ENCODE results near the gene CD200R1.
"Not testable (repeated sequence)": the region's sequence is repeated elsewhere in the genome, so short reads cannot be mapped to it uniquely, and the experiment has no call there.

The CD200R1 gene

GRCh38 chr3:112973325-112974177 lies 1.4 kb downstream of the CD200R1 start:
- DNase-seq (ENCODE audit: low read depth) = no peak

GRCh38 chr3:112972158-112972557 lies 2.7 kb downstream of the CD200R1 start:
- DNase-seq (ENCODE audit: low read depth) = no peak

GRCh38 chr3:112967828-112968227 lies 7.1 kb downstream of the CD200R1 start:
- DNase-seq (ENCODE audit: low read depth) = no peak

DNA sequence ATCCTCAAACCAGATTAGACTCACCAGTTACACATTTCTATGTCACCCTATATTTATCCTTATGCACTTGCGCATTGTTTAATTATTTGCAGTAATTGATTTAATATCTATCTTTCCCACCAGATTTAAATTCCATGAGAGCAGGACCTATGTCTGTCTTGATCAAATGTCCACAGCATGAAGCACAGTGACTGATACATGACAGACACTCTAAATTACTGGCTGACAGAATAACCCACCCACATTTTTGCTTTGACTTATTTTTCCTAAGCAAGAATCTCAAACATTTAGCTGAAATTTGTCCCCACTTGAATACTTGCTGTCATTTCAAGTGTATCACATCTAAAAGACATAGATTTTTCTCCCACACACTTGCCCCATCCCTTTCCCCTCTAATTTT lies 7.5 kb downstream of the CD200R1 start:
- DNase-seq (ENCODE audit: low read depth) = no peak

- no peak for DNase-seq (ENCODE audit: low read depth)
Observed at GRCh38 chr3:112966633-112967032, 8.3 kb downstream of the CD200R1 start.

DNA sequence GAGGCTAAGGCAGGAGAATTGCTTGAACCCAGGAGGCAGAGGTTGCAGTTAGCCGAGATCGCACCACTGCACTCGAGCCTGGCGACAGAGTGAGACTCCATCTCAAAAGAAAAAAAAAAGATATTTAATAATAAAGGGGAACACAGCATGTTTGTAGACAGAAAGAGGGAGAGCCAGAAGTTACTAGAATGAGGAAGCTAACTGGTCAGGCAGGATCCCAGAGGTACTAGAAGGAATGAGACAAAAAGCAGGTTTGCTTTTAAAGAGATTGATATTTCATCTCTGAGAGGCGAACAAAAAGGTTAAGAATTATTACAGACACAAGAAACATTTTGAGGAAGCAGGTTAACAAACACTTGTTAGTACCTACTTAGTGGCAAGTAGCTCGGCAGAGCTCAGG lies 9.2 kb downstream of the CD200R1 start:
- no peak for DNase-seq (ENCODE audit: low read depth)

GRCh38 chr3:112963683-112964082 lies 11.2 kb downstream of the CD200R1 start:
- DNase-seq (ENCODE audit: low read depth) = no peak

- no peak for DNase-seq (ENCODE audit: low read depth)
Observed at GRCh38 chr3:112958811-112959560, 15.9 kb downstream of the CD200R1 start.

- no peak for DNase-seq (ENCODE audit: low read depth)
Observed at GRCh38 chr3:112956351-112956750, 18.6 kb downstream of the CD200R1 start.

- DNase-seq (ENCODE audit: low read depth) = no peak
Observed at GRCh38 chr3:112948346-112948838, 26.5 kb downstream of the CD200R1 start.

DNA sequence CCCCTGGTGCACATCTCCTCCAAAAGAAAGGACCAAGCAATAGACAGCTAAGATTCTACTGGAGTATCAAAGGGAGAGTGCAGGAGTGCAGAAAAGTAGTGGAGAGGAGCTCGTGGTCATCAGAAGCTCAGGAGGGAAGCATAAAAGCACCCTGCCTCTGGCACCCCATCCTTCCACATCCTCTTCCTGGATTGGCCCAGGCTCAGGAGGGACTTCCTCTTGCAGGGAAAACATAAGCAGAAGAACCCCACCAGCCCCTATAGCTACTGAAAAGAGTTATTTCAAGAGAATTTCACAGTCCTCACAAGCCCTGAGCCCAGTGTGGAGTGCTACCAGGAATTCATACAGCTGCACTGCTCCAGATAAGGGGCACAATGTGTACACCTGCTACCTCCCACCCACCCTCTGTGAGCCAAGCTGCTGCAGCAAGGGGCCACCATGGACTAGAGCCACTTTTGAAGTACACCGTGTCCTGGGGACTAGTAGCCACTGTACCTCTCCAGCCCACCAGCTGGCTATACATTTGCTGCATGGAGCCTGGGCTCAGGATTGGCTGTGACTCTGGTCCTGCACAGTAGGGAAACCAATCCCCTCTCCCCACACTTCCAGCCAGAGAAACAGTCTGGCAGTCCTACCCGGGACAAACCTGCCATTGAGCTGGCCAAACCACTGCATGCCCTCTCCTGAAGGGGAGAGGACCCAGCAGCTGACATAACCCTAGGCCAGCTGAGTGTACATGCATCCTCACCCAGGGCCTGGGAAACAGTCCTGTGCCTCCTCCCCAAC lies 43.0 kb downstream of the CD200R1 start:
- DNase-seq (ENCODE audit: low read depth) = no peak

- no peak for DNase-seq (ENCODE audit: low read depth)
Observed at GRCh38 chr3:112930771-112931170, 44.1 kb downstream of the CD200R1 start.

- no peak for DNase-seq (ENCODE audit: low read depth)
Observed at GRCh38 chr3:112925969-112926368, 48.9 kb downstream of the CD200R1 start.

GRCh38 chr3:112925560-112925959 lies 49.3 kb downstream of the CD200R1 start:
- no peak for DNase-seq (ENCODE audit: low read depth)

DNA sequence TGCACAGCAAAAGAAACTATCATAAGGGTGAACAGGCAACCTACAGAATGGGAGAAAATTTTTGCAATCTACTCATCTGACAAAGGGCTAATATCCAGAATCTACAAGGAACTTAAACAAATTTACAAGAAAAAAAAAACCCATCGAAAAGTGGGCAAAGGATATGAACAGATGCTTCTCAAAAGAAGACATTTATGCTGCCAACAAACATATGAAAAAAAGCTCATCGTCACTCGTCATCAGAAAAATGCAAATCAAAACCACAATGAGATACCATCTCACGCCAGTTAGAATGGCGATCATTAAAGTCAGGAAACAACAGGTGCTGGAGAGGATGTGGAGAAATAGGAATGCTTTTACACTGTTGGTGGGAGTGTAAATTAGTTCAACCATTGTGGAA lies 55.4 kb downstream of the CD200R1 start:
- DNase-seq (ENCODE audit: low read depth) = not testable (repeated sequence)

DNA sequence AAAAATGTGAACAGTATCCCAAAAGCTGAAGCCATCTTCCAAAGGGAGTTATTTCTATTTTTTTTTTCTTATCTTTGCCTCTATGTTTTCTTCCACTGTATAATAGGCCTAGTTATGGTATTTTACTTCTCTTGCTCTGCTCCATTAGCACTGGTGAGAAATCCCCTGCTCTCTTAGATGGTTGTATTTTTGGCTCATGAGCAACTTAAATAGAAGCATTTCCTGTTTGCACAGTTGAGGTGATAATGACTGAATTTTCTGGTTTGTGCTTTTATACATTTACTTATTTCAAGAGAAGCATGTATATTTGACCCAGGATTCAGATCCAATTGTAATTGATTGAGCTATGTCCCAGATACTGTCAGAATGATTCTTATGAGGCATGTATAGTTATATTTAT lies 66.7 kb downstream of the CD200R1 start:
- DNase-seq (ENCODE audit: low read depth) = no peak

DNA sequence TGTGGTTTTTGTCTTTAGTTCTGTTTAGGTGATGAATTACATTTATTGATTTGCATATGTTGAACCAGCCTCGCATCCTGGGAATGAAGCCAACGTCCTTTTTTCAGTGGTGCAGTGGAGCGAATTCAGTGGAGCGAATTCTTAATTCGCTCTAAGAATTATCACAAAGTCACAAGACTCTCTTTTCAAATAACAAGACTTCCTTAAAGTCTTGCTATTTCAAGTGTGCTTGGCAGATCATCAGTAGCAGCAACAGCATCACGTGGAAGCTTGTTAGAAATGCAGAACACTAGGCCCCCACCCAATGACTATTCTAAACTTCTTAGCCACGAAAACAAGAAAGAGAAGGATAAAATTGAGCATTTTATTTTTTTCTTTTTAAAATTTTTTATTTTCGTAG lies 70.1 kb downstream of the CD200R1 start:
- DNase-seq (ENCODE audit: low read depth) = no peak

DNA sequence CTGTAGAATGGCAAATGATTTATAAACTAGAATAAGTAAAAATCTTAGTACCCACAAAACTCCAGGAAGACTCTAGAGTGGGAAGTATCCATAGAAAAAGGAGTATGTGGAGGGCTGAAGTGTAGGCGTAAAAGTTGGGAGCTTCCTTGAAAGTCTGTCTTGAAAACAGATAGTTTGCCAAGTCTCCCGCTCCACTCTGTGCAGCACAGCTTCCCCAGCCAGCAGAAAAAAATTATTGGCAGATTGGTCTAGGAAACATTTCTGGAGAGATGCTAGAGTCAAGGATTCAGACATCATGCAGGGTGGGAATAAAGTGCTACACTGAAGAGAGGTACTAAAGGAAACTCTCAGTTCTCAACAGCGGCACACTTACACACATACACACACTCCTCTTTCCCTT lies 74.8 kb downstream of the CD200R1 start:
- DNase-seq (ENCODE audit: low read depth) = no peak

GRCh38 chr3:112897791-112898190 lies 77.1 kb downstream of the CD200R1 start:
- DNase-seq (ENCODE audit: low read depth) = no peak

DNA sequence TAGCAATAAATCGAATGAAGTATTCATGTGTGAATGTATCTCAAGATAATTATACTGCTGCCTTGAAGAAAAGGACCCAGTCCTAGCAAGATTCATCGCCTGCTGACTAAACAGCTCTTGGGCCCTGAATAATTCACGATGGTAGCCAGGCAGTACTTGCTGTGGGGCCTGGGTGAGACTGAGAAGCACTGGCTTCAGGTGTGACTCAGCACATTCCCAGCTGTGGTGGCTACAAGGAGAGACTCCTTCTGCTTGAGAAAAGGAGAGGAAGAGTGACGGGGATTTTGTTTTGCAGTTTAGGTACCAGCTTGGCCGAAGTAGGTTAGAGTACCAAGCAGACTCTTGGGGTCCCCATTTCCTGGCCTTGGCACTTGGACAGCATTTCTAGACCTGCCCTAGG lies 80.6 kb downstream of the CD200R1 start:
- DNase-seq (ENCODE audit: low read depth) = no peak

GRCh38 chr3:112889357-112889756 lies 85.5 kb downstream of the CD200R1 start:
- no peak for DNase-seq (ENCODE audit: low read depth)

DNA sequence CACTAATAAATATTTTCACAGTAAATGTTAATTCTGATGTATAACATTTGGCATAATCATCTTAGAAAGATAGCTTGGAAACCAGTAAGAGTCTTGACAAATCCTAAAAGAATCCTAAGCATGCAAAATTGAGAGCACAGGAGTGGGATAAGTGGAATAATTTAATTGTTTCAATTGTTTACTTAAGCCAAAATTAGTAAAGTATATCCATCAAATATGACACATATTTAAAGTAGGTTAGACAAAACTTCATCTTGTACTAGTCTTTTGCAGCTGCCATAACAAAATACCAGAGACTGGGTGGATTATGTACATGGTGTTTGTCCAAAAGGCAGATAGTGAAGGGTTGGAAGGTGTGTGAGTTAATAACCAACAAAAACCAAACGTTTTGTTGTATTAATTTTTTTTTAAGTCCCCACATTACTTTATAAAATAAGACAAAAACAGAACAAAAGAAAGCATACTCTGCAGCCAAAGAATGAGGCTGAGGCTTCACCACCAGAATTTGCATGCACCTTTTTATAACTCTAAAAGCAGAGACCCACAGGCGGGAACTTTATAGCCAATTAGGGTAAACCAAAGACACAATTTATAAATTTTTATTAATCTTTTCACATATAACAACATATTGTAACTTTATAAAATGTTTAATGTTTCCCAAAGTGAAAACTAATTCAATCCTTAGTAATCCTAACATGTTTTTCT lies 86.4 kb downstream of the CD200R1 start:
- no peak for DNase-seq (ENCODE audit: low read depth)

All from GM04503 (cell line).